SH-SY5Y (cell line): ENCODE data around the gene NXPH2.

ENCODE experiments used
- GATA2 ChIP-seq: IDR thresholded peaks from 2 replicates; pipeline ENCODE4 v1.6.1; 2011; ENCODE audit warnings: mild to moderate bottlenecking, low read depth, low read length
- GATA3 ChIP-seq: IDR thresholded peaks from 2 replicates; pipeline ENCODE4 v1.6.1; 2011; ENCODE audit warnings: low read depth, mild to moderate bottlenecking, low read length, moderate library complexity

DNA sequence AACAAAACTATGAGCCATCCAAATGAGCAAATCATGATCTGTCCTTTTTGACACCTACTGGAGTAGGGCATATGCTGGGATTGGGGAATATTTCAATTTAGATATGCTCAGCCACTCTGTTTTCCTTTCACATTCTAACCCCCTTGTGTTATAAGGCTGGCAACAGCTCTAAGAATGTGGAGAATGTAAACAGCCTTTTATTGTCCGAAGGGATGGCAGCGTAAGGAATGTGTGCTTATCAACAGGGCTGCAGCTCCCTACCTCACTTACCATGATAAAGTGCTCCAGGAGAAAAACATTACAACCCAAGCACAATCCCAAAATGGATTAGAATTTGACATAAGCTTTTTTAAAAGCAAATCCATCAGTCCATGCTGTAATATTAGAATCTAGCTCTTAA, 2.2 kb downstream of the NXPH2 start:
- TF ChIP-seq GATA2 = no peak
- no peak for TF ChIP-seq GATA3
